GM23338 (cell line): ENCODE results near the gene PCA3. TPM values are rescaled to one million over a fixed set of nuclear protein-coding genes. Genes with fewer than 3 reads are reported as not detected.

Source experiments
- CREB1 ChIP-seq: fragments of 250-450 bp; sonication (Bioruptor Pico); IDR thresholded peaks from 2 replicates; pipeline ENCODE4 v1.5.0; 2020; ENCODE audit warnings: low read depth, mild to moderate bottlenecking, moderate library complexity
- CTCF ChIP-seq, 2 experiments: fragments of 200-600 bp in 1 of 2; sonication (generic) in 1 of 2; conservative IDR thresholded peaks; 2 replicates each; pipeline versions ENCODE4 v1.5.1 to v1.6.1; 2016 to 2017; ENCODE audit warnings: antibody characterized with exemption in 2 of 2, low read depth in 2 of 2, mild to moderate bottlenecking in 2 of 2, moderate library complexity in 1 of 2
- EZH2phosphoT487 ChIP-seq: fragments of 200-600 bp; sonication (generic); IDR thresholded peaks from one replicate; pipeline ENCODE4 v1.8.1; 2018; ENCODE audit warnings: antibody characterized with exemption; ENCODE audit not compliant: unreplicated experiment
- POLR2AphosphoS5 ChIP-seq: IDR thresholded peaks from 2 replicates; pipeline ENCODE4 v1.6.1; 2016; ENCODE audit warnings: antibody characterized with exemption, low read depth
- REST ChIP-seq: IDR thresholded peaks from one replicate; pipeline ENCODE4 v1.6.1; 2018; ENCODE audit warnings: antibody characterized with exemption; ENCODE audit not compliant: unreplicated experiment
- STAT1 ChIP-seq: IDR thresholded peaks from one replicate; pipeline ENCODE4 v1.6.1; 2016; ENCODE audit warnings: antibody characterized with exemption; ENCODE audit not compliant: unreplicated experiment
- ZNF114 ChIP-seq: fragments of 250-450 bp; sonication (Bioruptor Pico); IDR thresholded peaks from 2 replicates; pipeline ENCODE4 v1.5.0; 2020; ENCODE audit warnings: mild to moderate bottlenecking, moderate library complexity
- ZNF331 ChIP-seq: fragments of 250-450 bp; sonication (Bioruptor Pico); IDR thresholded peaks from 2 replicates; pipeline ENCODE4 v1.5.0; 2020; ENCODE audit warnings: low read depth, mild to moderate bottlenecking, moderate library complexity
- ZNF462 ChIP-seq: fragments of 250-450 bp; sonication (Bioruptor Pico); IDR thresholded peaks from 2 replicates; pipeline ENCODE4 v1.5.0; 2020; ENCODE audit warnings: mild to moderate bottlenecking, moderate library complexity
- polyA plus RNA-seq: library from polyadenylated mRNA; unstranded; fragments of >200 nt; fragmentation: Nextera tagmentation; extraction: Ambion mirVana; gene quantifications from 2 replicates; pipeline ENCODE4 v1.2.1, GENCODE V29; 2016
- total RNA-seq: library from RNA; depleted of rRNA; stranded (reverse); fragments of >200 nt; shearing (Covaris generic); gene quantifications from 2 replicates; pipeline ENCODE4 v1.2.3, GENCODE V29; 2014

The PCA3 gene
- total and polyA plus RNA-seq, 2 experiments from 2014 or later, result 0.28 to 0.76 TPM

- TF ChIP-seq ZNF462 (no peak), STAT1 (no peak), POLR2AphosphoS5 (no peak), ZNF331 (CRISPR knock-in tag) (no peak), EZH2phosphoT487 (no peak), CTCF (conservative IDR thresholded peaks at IDR 0.05; ENCODE audit: low read depth in 2 of 2) (no peak), ZNF114 (no peak), CREB1 (no peak), REST (no peak)
These were observed 36.7 kb downstream of the PCA3 start (continued) for GRCh38 chr9:76800901-76801300.
